Measurements from ENCODE around the gene CUX1.

The CUX1 gene

GRCh38 chr7:101957744-101958525 lies 140.5 kb downstream of the CUX1 start:
- DNase-seq (ENCODE audit: low read depth in 2 of 2): no peak

- no peak for DNase-seq (ENCODE audit: low read depth in 2 of 2)
Measured at GRCh38 chr7:101959342-101959741, 141.9 kb downstream of the CUX1 start.

- no peak for DNase-seq (ENCODE audit: low read depth in 2 of 2)
Measured at GRCh38 chr7:101959829-101960228, 142.4 kb downstream of the CUX1 start.

- no peak for DNase-seq (ENCODE audit: low read depth in 2 of 2)
Measured at GRCh38 chr7:101960323-101960722, 142.9 kb downstream of the CUX1 start.

- DNase-seq (ENCODE audit: low read depth in 2 of 2): no peak
Measured at GRCh38 chr7:101960985-101961708, 143.7 kb downstream of the CUX1 start.

- DNase-seq (ENCODE audit: low read depth in 2 of 2): no peak
Measured at GRCh38 chr7:101961811-101962210, 144.4 kb downstream of the CUX1 start.

- DNase-seq (ENCODE audit: low read depth in 2 of 2): no peak
Measured at GRCh38 chr7:101963693-101964092, 146.3 kb downstream of the CUX1 start.

- no peak for DNase-seq (ENCODE audit: low read depth in 2 of 2)
Measured at GRCh38 chr7:101964680-101965452, 147.4 kb downstream of the CUX1 start.

GRCh38 chr7:101968720-101969466 lies 151.5 kb downstream of the CUX1 start:
- DNase-seq (ENCODE audit: low read depth in 2 of 2): no peak

- DNase-seq (ENCODE audit: low read depth in 2 of 2): no peak
Measured at GRCh38 chr7:101969997-101970585, 152.7 kb downstream of the CUX1 start.

- DNase-seq (ENCODE audit: low read depth in 2 of 2): no peak
Measured at GRCh38 chr7:101970801-101971200, 153.4 kb downstream of the CUX1 start.

GRCh38 chr7:101971457-101971856 lies 154.0 kb downstream of the CUX1 start:
- DNase-seq (ENCODE audit: low read depth in 2 of 2): no peak

- DNase-seq (ENCODE audit: low read depth in 2 of 2): no peak
Measured at GRCh38 chr7:101972627-101973026, 155.2 kb downstream of the CUX1 start.

- DNase-seq (ENCODE audit: low read depth in 2 of 2): no peak
Measured at GRCh38 chr7:101973130-101973529, 155.7 kb downstream of the CUX1 start.

GRCh38 chr7:101974393-101974792 lies 157.0 kb downstream of the CUX1 start:
- DNase-seq (ENCODE audit: low read depth in 2 of 2): no peak

GRCh38 chr7:101975046-101975445 lies 157.6 kb downstream of the CUX1 start:
- DNase-seq (ENCODE audit: low read depth in 2 of 2): no peak

GRCh38 chr7:101976411-101976810 lies 159.0 kb downstream of the CUX1 start:
- DNase-seq (ENCODE audit: low read depth in 2 of 2): no peak

- DNase-seq (ENCODE audit: low read depth in 2 of 2): no peak
Measured at GRCh38 chr7:101977249-101977648, 159.8 kb downstream of the CUX1 start.

- no peak for DNase-seq (ENCODE audit: low read depth in 2 of 2)
Measured at GRCh38 chr7:101978683-101979082, 161.3 kb downstream of the CUX1 start.

GRCh38 chr7:101983147-101983811 lies 165.9 kb downstream of the CUX1 start:
- DNase-seq (ENCODE audit: low read depth in 2 of 2): no peak

All from stimulated activated CD4-positive, alpha-beta T cell treated with anti-CD3 and anti-CD28 coated beads, Interleukin-12 subunit alpha, Interleukin-12 subunit beta, amount 100 ng/mL, for 24 hours (primary cell).